HG03039 (cell line): ENCODE measurements around the gene CELSR3.

ENCODE experiments used
- ATAC-seq: cut with Tn5 transposase; IDR thresholded peaks from one replicate; pipeline ENCODE4 v1.9.1; 2021; ENCODE audit warnings: mild to moderate bottlenecking, moderate library complexity; ENCODE audit not compliant: unreplicated experiment

Gene CELSR3

GRCh38 chr3:48688032-48688736 lies 25.5 kb upstream of the CELSR3 start:
- no peak for ATAC-seq

GRCh38 chr3:48687220-48687678 lies 24.6 kb upstream of the CELSR3 start:
- ATAC-seq = no peak

- ATAC-seq = no peak
These were observed 24.0 kb upstream of the CELSR3 start for GRCh38 chr3:48686538-48687219.

GRCh38 chr3:48685603-48686511 lies 23.2 kb upstream of the CELSR3 start, which contains the start of gene NCKIPSD:
Gene NCKIPSD, minus strand, starts transcription at chr3:48685915. Its CDS starts 108 bp downstream, at chr3:48685807.
- peak; percentile 75 for ATAC-seq

- no peak for ATAC-seq
These were observed 22.6 kb upstream of the CELSR3 start for GRCh38 chr3:48685293-48685602.

GRCh38 chr3:48684480-48685143 lies 21.9 kb upstream of the CELSR3 start:
- no peak for ATAC-seq

- ATAC-seq = no peak
These were observed 21.3 kb upstream of the CELSR3 start for GRCh38 chr3:48684054-48684349.

- no peak for ATAC-seq
These were observed 20.1 kb upstream of the CELSR3 start for GRCh38 chr3:48682786-48683185.

GRCh38 chr3:48681974-48682610 lies 19.4 kb upstream of the CELSR3 start:
- no peak for ATAC-seq

- ATAC-seq = no peak
These were observed 18.8 kb upstream of the CELSR3 start for GRCh38 chr3:48681541-48681880.

GRCh38 chr3:48680811-48681540 lies 18.3 kb upstream of the CELSR3 start:
- ATAC-seq = no peak

- ATAC-seq = no peak
These were observed 17.0 kb upstream of the CELSR3 start for GRCh38 chr3:48679411-48680391.

GRCh38 chr3:48678566-48679380 lies 16.1 kb upstream of the CELSR3 start:
- no peak for ATAC-seq

- no peak for ATAC-seq
These were observed 15.4 kb upstream of the CELSR3 start for GRCh38 chr3:48678056-48678455.

GRCh38 chr3:48674505-48674904 lies 11.8 kb upstream of the CELSR3 start:
- ATAC-seq = no peak

GRCh38 chr3:48672522-48672921 lies 9.8 kb upstream of the CELSR3 start:
- ATAC-seq = no peak

GRCh38 chr3:48664929-48665328 lies 2.2 kb upstream of the CELSR3 start:
- no peak for ATAC-seq

GRCh38 chr3:48664313-48664644 lies 1.6 kb upstream of the CELSR3 start:
- ATAC-seq = no peak
